SK-N-SH treated with all-trans-retinoic acid at 6 μM for 48 hours (cell line): Measurements from ENCODE around the gene CPSF4.

ENCODE experiments used
- ARNTL ChIP-seq: fragments of 450-650 bp; formaldehyde crosslinking; IDR thresholded peaks from 2 replicates; pipeline ENCODE4 v1.5.0; 2020; ENCODE audit warnings: low read depth, mild to moderate bottlenecking, moderate library complexity, borderline replicate concordance
- GLIS3 ChIP-seq: fragments of 250-450 bp; sonication (Bioruptor Pico); IDR thresholded peaks from 2 replicates; pipeline ENCODE4 v1.5.0; 2020; ENCODE audit warnings: mild to moderate bottlenecking, moderate library complexity
- OSR1 ChIP-seq: fragments of 250-450 bp; sonication (Bioruptor Pico); IDR thresholded peaks from 2 replicates; pipeline ENCODE4 v1.8.0; 2022; ENCODE audit warnings: moderate library complexity, mild to moderate bottlenecking, inconsistent platforms
- RARB ChIP-seq: fragments of 250-450 bp; sonication (Bioruptor Pico); IDR thresholded peaks from 2 replicates; pipeline ENCODE4 v1.8.0; 2021; ENCODE audit warnings: mild to moderate bottlenecking, moderate library complexity
- TCF4 ChIP-seq: fragments of 250-450 bp; sonication (Bioruptor Pico); IDR thresholded peaks from 2 replicates; pipeline ENCODE4 v1.8.0; 2021; ENCODE audit warnings: mild to moderate bottlenecking, moderate library complexity, borderline replicate concordance
- ZC3H10 ChIP-seq: fragments of 250-450 bp; sonication (Bioruptor Pico); IDR thresholded peaks from 2 replicates; pipeline ENCODE4 v1.5.1; 2021; ENCODE audit warnings: mild to moderate bottlenecking, moderate library complexity
- ZFP3 ChIP-seq: fragments of 250-450 bp; sonication (Bioruptor Pico); IDR thresholded peaks from 2 replicates; pipeline ENCODE4 v1.5.0; 2020; ENCODE audit warnings: mild to moderate bottlenecking, moderate library complexity
- ZFP30 ChIP-seq: fragments of 450-650 bp; formaldehyde crosslinking; IDR thresholded peaks from 2 replicates; pipeline ENCODE4 v1.5.0; 2022; ENCODE audit warnings: mild to moderate bottlenecking, moderate library complexity
- ZNF565 ChIP-seq: fragments of 450-650 bp; formaldehyde crosslinking; conservative IDR thresholded peaks from 2 replicates; pipeline ENCODE4 v1.5.0; 2020; ENCODE audit warnings: low read depth, mild to moderate bottlenecking, moderate library complexity
- ZNF8 ChIP-seq: fragments of 450-650 bp; formaldehyde crosslinking; IDR thresholded peaks from 2 replicates; pipeline ENCODE4 v1.5.0; 2020; ENCODE audit warnings: mild to moderate bottlenecking, moderate library complexity
- TF ChIP-seq, protein P1 (sequence below): fragments of 250-450 bp; sonication (Bioruptor Pico); IDR thresholded peaks from 2 replicates; pipeline ENCODE4 v1.8.0; 2021; ENCODE audit warnings: low read depth, mild to moderate bottlenecking, moderate library complexity, borderline replicate concordance
- TF ChIP-seq, protein P2 (sequence below): fragments of 250-450 bp; sonication (Bioruptor Pico); IDR thresholded peaks from 2 replicates; pipeline ENCODE4 v1.8.0; 2020; ENCODE audit warnings: mild to moderate bottlenecking, moderate library complexity, borderline replicate concordance

DNA sequence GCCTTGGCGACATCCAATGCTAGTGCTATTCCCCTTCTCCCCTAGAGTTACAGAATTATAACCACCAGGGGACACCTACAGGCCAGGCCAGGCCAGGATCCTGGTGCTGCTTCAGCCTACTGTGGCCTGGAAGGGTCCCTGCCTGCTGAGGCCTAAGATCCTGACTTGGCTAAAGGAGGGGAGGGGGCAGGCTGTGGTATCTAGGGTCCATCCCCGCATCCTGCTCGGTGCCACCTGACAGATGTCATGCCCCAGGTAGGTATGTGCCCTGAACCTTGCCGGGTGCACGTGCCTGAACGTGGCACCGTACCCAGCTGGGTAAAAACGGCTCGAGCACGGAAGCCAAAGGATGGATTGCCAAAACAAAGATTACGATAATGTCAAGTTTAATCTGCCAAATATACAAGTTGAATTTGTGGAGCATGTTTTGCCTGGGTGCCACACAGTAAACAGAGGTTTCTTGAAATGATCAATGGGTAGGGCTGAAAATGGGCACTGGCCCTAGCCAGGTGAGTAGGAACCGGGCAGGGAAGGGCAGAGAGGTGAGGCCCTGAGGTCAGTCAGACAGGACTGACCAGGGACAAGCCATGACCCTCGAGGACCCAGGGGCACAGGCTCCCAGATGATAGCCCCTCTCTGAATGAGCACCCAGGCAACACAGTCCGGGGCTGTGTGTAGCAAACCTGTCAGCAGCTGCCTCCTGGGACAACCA, 43.0 kb upstream of the CPSF4 start:
- TF ChIP-seq ZFP30, result no peak
- no peak for TF ChIP-seq ZNF8 (CRISPR knock-in tag)
- no peak for TF ChIP-seq RARB
- TF ChIP-seq ZC3H10 (CRISPR knock-in tag), result no peak
- TF ChIP-seq ARNTL (CRISPR knock-in tag), result no peak
- no peak for TF ChIP-seq OSR1 (CRISPR knock-in tag)
- no peak for TF ChIP-seq ZFP3 (CRISPR knock-in tag)
- TF ChIP-seq, protein P1, sequence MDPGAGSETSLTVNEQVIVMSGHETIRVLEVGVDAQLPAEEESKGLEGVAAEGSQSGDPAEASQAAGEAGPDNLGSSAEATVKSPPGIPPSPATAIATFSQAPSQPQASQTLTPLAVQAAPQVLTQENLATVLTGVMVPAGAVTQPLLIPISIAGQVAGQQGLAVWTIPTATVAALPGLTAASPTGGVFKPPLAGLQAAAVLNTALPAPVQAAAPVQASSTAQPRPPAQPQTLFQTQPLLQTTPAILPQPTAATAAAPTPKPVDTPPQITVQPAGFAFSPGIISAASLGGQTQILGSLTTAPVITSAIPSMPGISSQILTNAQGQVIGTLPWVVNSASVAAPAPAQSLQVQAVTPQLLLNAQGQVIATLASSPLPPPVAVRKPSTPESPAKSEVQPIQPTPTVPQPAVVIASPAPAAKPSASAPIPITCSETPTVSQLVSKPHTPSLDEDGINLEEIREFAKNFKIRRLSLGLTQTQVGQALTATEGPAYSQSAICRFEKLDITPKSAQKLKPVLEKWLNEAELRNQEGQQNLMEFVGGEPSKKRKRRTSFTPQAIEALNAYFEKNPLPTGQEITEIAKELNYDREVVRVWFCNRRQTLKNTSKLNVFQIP (CRISPR knock-in tag), result no peak
- TF ChIP-seq, protein P2, sequence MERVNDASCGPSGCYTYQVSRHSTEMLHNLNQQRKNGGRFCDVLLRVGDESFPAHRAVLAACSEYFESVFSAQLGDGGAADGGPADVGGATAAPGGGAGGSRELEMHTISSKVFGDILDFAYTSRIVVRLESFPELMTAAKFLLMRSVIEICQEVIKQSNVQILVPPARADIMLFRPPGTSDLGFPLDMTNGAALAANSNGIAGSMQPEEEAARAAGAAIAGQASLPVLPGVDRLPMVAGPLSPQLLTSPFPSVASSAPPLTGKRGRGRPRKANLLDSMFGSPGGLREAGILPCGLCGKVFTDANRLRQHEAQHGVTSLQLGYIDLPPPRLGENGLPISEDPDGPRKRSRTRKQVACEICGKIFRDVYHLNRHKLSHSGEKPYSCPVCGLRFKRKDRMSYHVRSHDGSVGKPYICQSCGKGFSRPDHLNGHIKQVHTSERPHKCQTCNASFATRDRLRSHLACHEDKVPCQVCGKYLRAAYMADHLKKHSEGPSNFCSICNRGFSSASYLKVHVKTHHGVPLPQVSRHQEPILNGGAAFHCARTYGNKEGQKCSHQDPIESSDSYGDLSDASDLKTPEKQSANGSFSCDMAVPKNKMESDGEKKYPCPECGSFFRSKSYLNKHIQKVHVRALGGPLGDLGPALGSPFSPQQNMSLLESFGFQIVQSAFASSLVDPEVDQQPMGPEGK (CRISPR knock-in tag), result no peak
- no peak for TF ChIP-seq GLIS3 (CRISPR knock-in tag)
- TF ChIP-seq TCF4 (CRISPR knock-in tag), result no peak
- no peak for TF ChIP-seq ZNF565 (CRISPR knock-in tag)
